HL-60 (cell line): ENCODE data around the gene FBXO33.

Experiments
- CTCF ChIP-seq: IDR thresholded peaks from one replicate; pipeline ENCODE4 v1.5.1; 2011; ENCODE audit warnings: low read length, control low read depth, inconsistent platforms; ENCODE audit not compliant: insufficient read depth
- POLR2AphosphoS5 ChIP-seq: IDR thresholded peaks from 2 replicates; pipeline ENCODE4 v1.6.1; 2012; ENCODE audit warnings: low read depth
- SPI1 ChIP-seq: IDR thresholded peaks from 2 replicates; pipeline ENCODE4 v1.6.1; 2012; ENCODE audit warnings: low read depth, mild to moderate bottlenecking, borderline replicate concordance

DNA sequence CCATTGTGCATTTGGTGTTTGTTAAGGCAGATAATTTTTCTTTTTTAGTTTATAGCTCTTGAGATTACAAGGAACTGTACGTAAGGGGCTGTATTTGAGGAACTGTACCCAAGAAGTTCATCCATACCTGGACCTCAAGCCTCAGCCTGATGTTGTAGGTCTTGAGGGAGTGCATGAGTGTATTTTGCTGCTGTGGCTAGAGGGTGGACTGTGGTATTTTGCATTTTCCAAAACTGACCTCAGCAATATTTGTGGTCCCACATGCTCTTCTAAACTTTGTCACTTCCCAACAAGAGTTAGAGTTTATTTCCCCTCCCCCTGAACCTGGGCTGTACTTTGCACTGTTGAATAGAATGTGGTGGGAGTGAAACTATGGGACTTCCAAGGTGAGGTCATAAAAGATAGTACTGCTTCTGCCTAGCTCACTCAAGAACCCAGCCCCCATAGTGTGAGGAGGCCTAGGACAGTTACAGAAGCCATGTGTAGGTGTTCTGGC lies 42.2 kb upstream of the FBXO33 start:
- TF ChIP-seq CTCF (no peak), SPI1 (no peak), POLR2AphosphoS5 (no peak)
